GM10248 (cell line): ENCODE data around the gene STAMBPL1.

Source experiments
- CTCF ChIA-PET: fragments of 300-600 bp; sonication (Branson Sonifier 250); formaldehyde crosslinking; extraction: SDS; loops from one replicate; lab custom pipeline; 2021; ENCODE audit warnings: antibody characterized with exemption; lab: Yijun Ruan, JAX
- POLR2A ChIA-PET: fragments of 350-650 bp; sonication (Branson Sonifier 250); formaldehyde crosslinking; extraction: SDS; loops from one replicate; lab custom pipeline; 2020; ENCODE audit warnings: antibody characterized with exemption; lab: Yijun Ruan, JAX
- DNase-seq: peaks from one replicate; pipeline ENCODE4 v3.0.0; 2012; ENCODE audit errors: extremely low spot score
- TF ChIP-seq, protein P1 (sequence below): IDR thresholded peaks from 2 replicates; pipeline ENCODE4 v1.5.1; 2012; ENCODE audit warnings: mild to moderate bottlenecking, low read depth; ENCODE audit errors: extremely low read depth, missing control alignments, control extremely low read depth

The STAMBPL1 gene

DNA sequence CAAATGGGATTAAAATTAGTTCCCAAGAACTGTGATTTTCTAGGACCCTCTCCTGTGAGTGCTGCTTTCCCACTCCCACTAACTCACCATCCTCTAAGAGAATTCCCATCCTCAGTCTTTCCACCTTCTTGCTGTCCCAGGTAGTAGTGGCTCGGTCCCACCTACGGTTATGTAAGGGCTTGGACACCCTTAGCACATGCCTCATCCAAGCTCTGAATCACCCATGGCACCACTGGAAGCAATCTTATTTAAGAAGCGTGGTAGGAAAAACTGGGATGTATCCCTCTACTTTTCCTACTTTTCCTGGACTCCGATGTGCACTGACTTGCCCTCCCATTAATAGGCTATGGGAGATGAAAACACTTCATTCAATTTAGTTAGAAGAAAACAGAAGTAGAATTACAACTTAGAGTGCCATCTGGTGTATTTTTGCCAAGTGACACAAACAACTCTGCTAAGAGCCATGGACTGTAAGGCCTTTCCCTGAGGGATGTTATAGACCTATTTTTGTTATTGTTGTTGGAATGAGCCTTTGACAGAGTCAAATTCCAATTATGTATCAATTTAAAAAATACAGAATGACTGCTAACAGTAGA, 14.7 kb upstream of the STAMBPL1 start:
- ChIA-PET CTCF (interaction anchor here (1.2 to 6.3 kb wide), 4 partner anchors 12 to 300 kb away, joined by 3 to 49 read pairs (median 7); no protein-coding TSS in a partner anchor), POLR2A (no interaction called here)
- no peak for DNase-seq
- TF ChIP-seq, protein P1, sequence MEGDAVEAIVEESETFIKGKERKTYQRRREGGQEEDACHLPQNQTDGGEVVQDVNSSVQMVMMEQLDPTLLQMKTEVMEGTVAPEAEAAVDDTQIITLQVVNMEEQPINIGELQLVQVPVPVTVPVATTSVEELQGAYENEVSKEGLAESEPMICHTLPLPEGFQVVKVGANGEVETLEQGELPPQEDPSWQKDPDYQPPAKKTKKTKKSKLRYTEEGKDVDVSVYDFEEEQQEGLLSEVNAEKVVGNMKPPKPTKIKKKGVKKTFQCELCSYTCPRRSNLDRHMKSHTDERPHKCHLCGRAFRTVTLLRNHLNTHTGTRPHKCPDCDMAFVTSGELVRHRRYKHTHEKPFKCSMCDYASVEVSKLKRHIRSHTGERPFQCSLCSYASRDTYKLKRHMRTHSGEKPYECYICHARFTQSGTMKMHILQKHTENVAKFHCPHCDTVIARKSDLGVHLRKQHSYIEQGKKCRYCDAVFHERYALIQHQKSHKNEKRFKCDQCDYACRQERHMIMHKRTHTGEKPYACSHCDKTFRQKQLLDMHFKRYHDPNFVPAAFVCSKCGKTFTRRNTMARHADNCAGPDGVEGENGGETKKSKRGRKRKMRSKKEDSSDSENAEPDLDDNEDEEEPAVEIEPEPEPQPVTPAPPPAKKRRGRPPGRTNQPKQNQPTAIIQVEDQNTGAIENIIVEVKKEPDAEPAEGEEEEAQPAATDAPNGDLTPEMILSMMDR, result no peak

- TF ChIP-seq, protein P1, result no peak
- ChIA-PET POLR2A (no interaction called here), CTCF (interaction anchor here (1.5 kb wide), 1 partner anchor 30 kb away, joined by 5 read pairs; no protein-coding TSS in a partner anchor)
Observed at GRCh38 chr10:88866454-88866853, 13.6 kb upstream of the STAMBPL1 start.

DNA sequence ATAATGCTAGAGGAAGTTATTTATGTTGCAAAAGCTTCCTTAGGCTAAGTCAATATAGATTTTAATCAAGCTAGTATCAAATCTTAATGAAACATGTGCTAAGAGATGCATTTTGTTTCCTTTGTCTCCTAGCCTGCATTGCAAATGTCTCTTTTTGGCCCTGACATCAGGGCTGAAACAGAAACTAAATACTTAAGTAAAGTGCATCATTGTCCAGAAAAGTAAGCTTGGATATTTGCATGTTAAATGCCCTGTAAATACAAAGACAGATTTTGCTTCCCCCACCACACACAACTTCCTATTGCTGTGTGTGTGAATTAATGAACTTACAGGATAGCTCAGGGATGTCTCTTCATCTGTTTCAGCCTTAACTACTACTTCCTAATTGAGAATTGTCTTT, 10.0 kb upstream of the STAMBPL1 start:
- no peak for DNase-seq
- ChIA-PET POLR2A (no interaction called here), CTCF (interaction anchor here (0.8 to 3.2 kb wide), 10 partner anchors 10 to 305 kb away, joined by 3 to 29 read pairs (median 5); partner anchors contain the start of gene STAMBPL1)
- TF ChIP-seq, protein P1, result no peak

More at GRCh38 chr10:88866454-88866853, 13.6 kb upstream of the STAMBPL1 start:
- no peak for DNase-seq

DNA sequence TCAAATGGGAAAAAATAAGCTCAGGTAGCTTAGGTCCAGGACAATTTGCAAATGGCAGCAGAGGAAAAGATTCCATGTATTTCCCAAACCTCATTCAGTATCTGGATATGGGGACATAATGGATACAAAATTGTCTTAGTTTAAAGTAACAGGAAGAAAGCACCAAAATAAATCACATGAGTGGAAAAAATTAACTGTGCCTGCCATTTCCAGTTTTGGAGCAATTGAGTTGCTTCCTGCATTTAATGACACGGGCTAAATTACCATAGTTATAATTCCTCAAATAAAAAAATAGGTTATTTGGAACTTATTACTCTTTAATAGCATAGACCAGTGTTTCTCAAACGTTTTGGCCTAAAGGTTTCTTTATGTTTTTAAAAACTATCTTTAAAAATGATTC, 6.3 kb upstream of the STAMBPL1 start:
- ChIA-PET CTCF (interaction anchor here (1.0 to 2.2 kb wide), 3 partner anchors 38 to 62 kb away, joined by 3 to 6 read pairs (median 5); no protein-coding TSS in a partner anchor), POLR2A (no interaction called here)
- no peak for DNase-seq
- TF ChIP-seq, protein P1, result no peak

- CTCF ChIA-PET, result interaction anchor here (1.1 to 2.2 kb wide), 2 partner anchors 39 to 146 kb away, joined by 3 to 6 read pairs; no protein-coding TSS in a partner anchor
- POLR2A ChIA-PET, result no interaction called here
- TF ChIP-seq, protein P1, result no peak
- DNase-seq, result no peak
Observed at GRCh38 chr10:88874281-88874680, 5.8 kb upstream of the STAMBPL1 start.

GRCh38 chr10:88875081-88875480, 5.0 kb upstream of the STAMBPL1 start:
- TF ChIP-seq, protein P1, result no peak
- CTCF ChIA-PET, result interaction anchor here (1.1 to 2.2 kb wide), 2 partner anchors 40 to 146 kb away, joined by 3 to 6 read pairs; no protein-coding TSS in a partner anchor
- DNase-seq, result no peak
- POLR2A ChIA-PET, result no interaction called here
